ENCODE data around the gene DCAF5. TPM values are rescaled to one million over a fixed set of nuclear protein-coding genes. Genes with fewer than 3 reads are reported as not detected.
A peak's percentile ranks its signal among the peaks of the same experiment; 100 is the strongest.
"Not testable (repeated sequence)": the region's sequence is repeated elsewhere in the genome, so short reads cannot be mapped to it uniquely, and the experiment has no call there.

Gene DCAF5
- polyA plus RNA-seq, 6 donors from 2014 or later: 35.7 to 66.1 (median 49.3) TPM

DNA sequence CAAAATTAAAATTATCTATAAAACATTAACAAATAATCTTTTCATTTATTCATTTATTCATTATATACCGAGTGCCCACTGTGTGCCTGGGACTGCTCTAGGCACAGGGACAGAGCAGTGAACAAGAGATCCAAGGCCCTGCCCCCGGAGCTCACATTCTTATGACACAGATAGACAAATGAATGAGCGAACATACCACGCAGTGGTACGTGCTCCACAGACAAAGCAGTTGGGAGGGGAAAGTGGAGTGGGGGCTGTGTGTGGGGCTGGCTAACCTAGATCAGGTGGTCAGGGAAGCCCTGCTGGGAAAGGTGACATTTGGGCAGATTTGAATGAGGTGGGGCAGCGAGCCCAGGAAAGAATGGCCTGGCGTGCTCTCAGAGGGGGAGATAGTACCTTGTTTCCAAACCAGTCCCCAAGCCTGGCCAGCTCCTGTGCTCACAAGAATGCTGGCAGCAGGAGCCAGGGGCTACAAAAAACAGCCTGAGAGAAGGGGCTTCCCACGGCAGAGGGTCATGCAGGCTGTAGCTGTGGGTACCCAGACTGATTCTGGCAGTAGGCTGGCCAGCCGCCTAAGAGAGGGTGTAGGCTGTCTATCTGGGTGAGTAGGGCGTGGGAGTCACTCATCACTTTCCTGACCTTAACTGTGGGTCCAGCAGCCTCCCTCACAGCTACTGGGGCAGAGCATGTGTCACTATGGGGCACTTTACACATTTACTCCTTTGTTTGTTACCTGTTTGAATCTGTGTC is 116.0 kb downstream of the DCAF5 start:
- H3K27ac Mint-ChIP-seq: no peak overlapping the region
- peaks cover 0 to 3% (median 0%) of the 10 kb centered on the region in 7 donors for H3K9me3 Mint-ChIP-seq
- peaks cover 15 to 46% (median 42%) of the 10 kb centered on the region in 3 donors for H3K27me3 Mint-ChIP-seq
- ATAC-seq (ENCODE audit: low read depth in 2 of 2) (no peak), DNase-seq (no peak)
- H3K4me1 Mint-ChIP-seq: no peaks in the 10 kb centered on the region
- no peaks in the 10 kb centered on the region for H3K36me3 Mint-ChIP-seq
- H3K4me3 Mint-ChIP-seq: no peak overlapping the region

DNA sequence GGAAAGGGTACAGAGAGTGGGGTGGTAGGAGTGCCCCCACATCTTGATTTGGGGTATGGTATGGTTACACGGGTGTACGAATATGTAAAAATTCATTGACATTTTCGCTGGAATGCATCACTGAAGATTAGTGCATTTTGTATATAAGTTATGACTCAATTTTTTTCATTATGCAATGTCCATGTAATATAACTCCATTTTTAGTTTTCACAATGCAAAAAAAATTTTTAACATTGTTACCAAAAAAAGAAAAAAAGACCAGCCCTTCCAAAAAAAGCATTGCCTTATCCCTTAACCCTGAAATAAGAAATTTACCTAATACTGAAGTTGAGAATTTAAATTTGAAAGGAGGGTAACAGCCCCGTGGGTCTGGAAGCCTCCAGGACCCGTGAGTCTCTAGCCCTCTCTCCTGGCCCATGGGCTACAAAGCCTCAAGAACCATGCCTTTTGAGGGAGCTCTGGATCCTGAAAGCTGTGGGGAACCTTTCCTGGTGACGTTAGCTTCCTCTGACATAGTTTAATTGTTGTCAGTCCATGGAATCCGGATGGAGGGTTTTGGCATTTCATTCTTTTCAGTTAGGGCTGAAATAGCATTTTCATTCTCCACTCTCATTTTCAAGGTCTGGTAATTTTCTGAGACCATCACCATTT is 118.2 kb downstream of the DCAF5 start:
- Mint-ChIP-seq H3K27me3 (peaks cover 6 to 33% (median 26%) of the 10 kb centered on the region in 3 donors), H3K27ac (peak overlapping the region in 1 of 6 donors; percentile 1), H3K9me3 (peaks cover 0 to 3% (median 0%) of the 10 kb centered on the region in 7 donors), H3K4me1 (no peaks in the 10 kb centered on the region), H3K4me3 (no peak overlapping the region), H3K36me3 (no peaks in the 10 kb centered on the region)
- ATAC-seq (ENCODE audit: low read depth in 2 of 2) (no peak), DNase-seq (no peak)

DNA sequence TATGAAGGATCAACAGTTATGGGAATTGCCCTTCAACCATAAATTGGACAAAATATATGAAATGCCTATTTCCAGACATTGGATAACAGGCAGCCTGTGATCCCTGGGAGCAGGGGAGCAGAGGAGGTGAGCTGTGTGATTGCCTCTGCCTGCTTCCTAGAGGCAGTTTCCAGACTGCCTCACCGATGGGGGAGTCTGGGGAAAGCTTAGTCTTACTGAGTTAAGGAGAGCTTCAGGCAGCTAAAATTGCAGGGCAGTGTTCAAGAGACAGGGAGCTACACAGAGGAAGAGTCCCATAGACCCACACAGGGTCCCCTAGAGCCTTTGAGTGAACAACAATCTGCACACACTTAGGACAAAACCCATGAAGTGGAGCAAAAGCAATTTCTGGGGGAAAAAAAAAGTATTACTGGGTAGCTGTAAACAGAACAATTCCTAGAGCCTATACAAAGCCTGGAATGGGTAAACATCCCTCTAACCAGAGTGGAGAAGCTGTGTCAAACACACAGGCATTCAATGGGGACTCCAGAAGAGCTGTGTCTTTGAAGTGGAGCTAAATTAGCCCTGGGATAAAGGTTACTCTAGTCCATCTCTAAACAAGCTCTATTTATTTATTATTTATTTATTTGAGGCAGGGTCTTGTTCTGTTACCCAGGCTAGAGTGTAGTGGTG is 125.5 kb downstream of the DCAF5 start:
- H3K9me3 Mint-ChIP-seq: no peaks in the 10 kb centered on the region
- H3K4me1 Mint-ChIP-seq: no peaks in the 10 kb centered on the region
- no peak for DNase-seq
- no peaks in the 10 kb centered on the region for H3K36me3 Mint-ChIP-seq
- no peak overlapping the region for H3K4me3 Mint-ChIP-seq
- no peak for ATAC-seq (ENCODE audit: low read depth in 2 of 2)
- peaks cover 0 to 11% (median 10%) of the 10 kb centered on the region in 3 donors for H3K27me3 Mint-ChIP-seq
- H3K27ac Mint-ChIP-seq: no peak overlapping the region

DNA sequence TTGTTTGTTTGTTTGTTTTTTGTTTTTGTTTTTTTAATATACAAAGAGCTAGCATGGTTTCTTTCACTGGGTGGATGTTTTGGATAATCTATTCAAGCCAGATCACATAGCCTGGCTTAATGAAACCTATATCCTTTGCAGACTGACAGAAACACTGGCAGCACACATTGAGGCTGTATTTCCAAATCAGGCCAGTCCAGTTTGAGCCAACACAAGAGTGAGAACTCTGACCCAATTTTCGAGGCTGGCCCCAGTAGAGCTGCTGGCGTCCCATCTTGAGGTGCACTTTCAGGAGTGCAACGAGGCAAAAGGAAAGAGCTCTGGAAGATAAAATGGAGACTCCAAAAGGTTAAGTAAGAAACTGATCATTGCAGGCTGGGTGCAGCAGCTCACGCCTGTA is 129.9 kb downstream of the DCAF5 start:
- Mint-ChIP-seq H3K36me3 (no peaks in the 10 kb centered on the region), H3K4me3 (no peak overlapping the region), H3K4me1 (no peaks in the 10 kb centered on the region), H3K27me3 (peaks cover 0 to 15% (median 10%) of the 10 kb centered on the region in 3 donors), H3K27ac (no peak overlapping the region), H3K9me3 (no peaks in the 10 kb centered on the region)
- ATAC-seq (ENCODE audit: low read depth in 2 of 2) (no peak), DNase-seq (no peak)

GRCh38 chr14:69022093-69022492 is 130.8 kb downstream of the DCAF5 start:
- not testable (repeated sequence) for H3K36me3 Mint-ChIP-seq; DNase-seq; H3K4me3 Mint-ChIP-seq; H3K4me1 Mint-ChIP-seq; ATAC-seq (ENCODE audit: low read depth in 2 of 2); H3K9me3 Mint-ChIP-seq; H3K27ac Mint-ChIP-seq
- peaks cover 0 to 12% (median 10%) of the 10 kb centered on the region in 3 donors for H3K27me3 Mint-ChIP-seq

- no peaks in the 10 kb centered on the region for H3K4me1 Mint-ChIP-seq
- no peak for DNase-seq
- no peaks in the 10 kb centered on the region for H3K9me3 Mint-ChIP-seq
- ATAC-seq (ENCODE audit: low read depth in 2 of 2): no peak
- H3K27me3 Mint-ChIP-seq: peaks cover 0 to 4% (median 0%) of the 10 kb centered on the region in 3 donors
- no peaks in the 10 kb centered on the region for H3K36me3 Mint-ChIP-seq
- no peak overlapping the region for H3K4me3 Mint-ChIP-seq
- H3K27ac Mint-ChIP-seq: no peak overlapping the region
These were observed 135.2 kb downstream of the DCAF5 start for GRCh38 chr14:69017706-69018105.

GRCh38 chr14:69014829-69015259 is 138.1 kb downstream of the DCAF5 start:
- Mint-ChIP-seq H3K36me3 (no peaks in the 10 kb centered on the region), H3K9me3 (no peaks in the 10 kb centered on the region), H3K27ac (no peak overlapping the region)

GRCh38 chr14:69013943-69014782 is 138.8 kb downstream of the DCAF5 start:
- Mint-ChIP-seq H3K9me3 (no peaks in the 10 kb centered on the region), H3K36me3 (no peaks in the 10 kb centered on the region), H3K4me3 (no peak overlapping the region), H3K27me3 (no peaks in the 10 kb centered on the region), H3K4me1 (no peaks in the 10 kb centered on the region), H3K27ac (no peak overlapping the region)
- ATAC-seq (ENCODE audit: low read depth in 2 of 2): no peak
- no peak for DNase-seq

More at GRCh38 chr14:69014829-69015259, 138.1 kb downstream of the DCAF5 start:
- H3K4me3 Mint-ChIP-seq: no peak overlapping the region
- H3K4me1 Mint-ChIP-seq: no peaks in the 10 kb centered on the region
- no peaks in the 10 kb centered on the region for H3K27me3 Mint-ChIP-seq
- no peak for ATAC-seq (ENCODE audit: low read depth in 2 of 2)
- no peak for DNase-seq

DNA sequence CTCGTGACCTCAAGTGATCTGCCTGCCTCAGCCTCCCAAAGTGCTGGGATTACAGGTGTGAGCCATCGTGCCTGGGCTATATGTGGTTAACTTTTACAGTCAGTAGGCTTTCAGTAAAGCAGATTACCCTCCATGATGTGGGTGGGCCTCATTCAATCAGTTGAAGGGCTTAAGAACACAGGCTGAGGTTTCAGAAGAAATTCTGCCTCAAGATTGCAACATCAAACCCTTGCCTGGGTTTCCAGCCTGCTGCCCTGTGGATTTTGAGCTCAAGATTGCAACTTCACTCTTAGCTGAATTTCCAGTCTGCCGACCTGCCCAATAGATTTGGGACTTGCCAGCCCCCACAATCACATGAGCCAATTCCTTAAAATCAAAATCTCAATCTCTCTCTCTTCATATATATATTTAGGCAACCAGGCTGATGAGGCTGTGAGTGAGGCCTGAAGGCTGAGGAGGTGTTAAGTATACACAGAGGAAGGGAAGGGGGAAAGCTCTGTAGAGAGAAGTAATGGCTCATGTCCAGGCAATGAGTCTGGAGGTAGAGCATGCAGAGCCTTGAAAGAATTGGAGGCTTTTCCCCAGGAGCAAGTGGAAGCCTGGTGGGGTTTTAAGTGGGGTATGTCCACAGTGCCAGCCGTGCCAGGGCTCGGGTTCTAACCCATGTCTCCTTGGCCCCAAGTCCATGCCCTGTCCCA is 140.5 kb downstream of the DCAF5 start:
- Mint-ChIP-seq H3K9me3 (no peaks in the 10 kb centered on the region), H3K36me3 (no peaks in the 10 kb centered on the region), H3K4me3 (no peak overlapping the region), H3K4me1 (no peaks in the 10 kb centered on the region), H3K27me3 (no peaks in the 10 kb centered on the region), H3K27ac (no peak overlapping the region)
- ATAC-seq (ENCODE audit: low read depth in 2 of 2) (no peak), DNase-seq (no peak)

DNA sequence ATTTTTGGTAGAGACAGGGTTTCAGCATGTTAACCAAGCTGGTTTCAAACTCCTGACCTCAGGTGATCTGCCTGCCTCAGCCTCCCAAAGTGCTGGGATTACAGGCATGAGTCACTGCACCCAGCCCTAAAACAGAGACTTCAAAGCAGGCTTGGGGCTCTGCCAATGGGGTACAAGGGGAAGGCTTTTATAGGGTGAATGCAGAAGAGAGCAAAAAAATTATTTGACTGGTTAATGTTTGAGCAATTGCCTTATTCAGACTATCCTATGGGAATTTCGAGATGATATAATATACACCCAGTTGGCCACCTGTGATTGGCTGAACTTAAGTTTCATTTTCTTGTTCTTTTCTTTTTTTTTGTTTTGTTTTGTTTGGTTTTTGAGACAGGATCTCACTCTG is 142.3 kb downstream of the DCAF5 start:
- Mint-ChIP-seq H3K4me1 (no peaks in the 10 kb centered on the region), H3K4me3 (no peak overlapping the region), H3K9me3 (no peaks in the 10 kb centered on the region), H3K27me3 (no peaks in the 10 kb centered on the region), H3K36me3 (no peaks in the 10 kb centered on the region), H3K27ac (no peak overlapping the region)
- ATAC-seq (ENCODE audit: low read depth in 2 of 2): no peak
- DNase-seq: no peak

DNA sequence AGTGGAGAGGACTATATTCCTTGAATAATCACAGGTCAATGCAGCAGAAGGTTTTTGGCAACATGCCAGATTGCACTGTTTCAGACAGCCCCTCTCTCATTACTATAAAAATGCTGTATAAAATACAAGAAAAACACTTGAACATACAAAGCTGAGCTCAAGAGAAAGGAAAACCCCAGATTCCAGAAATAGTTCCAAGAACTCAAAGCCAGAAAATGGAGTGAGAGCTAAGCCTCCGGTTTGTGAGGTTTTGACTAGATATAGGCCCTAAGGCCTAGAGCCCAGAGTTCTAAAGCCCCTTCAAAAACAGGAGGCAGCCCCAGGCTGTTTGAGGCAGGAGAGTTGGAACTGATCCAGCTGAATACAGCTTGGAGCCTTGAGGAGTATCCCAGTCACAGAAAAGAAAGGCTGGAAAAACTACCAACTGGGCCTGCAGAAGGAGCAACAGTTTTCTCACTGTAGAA is 144.5 kb downstream of the DCAF5 start:
- Mint-ChIP-seq H3K27ac (no peak overlapping the region), H3K4me3 (no peak overlapping the region), H3K36me3 (peaks cover 0 to 7% of the 10 kb centered on the region in 2 donors), H3K4me1 (no peaks in the 10 kb centered on the region), H3K9me3 (no peaks in the 10 kb centered on the region), H3K27me3 (peaks cover 4 to 19% (median 6%) of the 10 kb centered on the region in 3 donors)
- DNase-seq: no peak
- ATAC-seq (ENCODE audit: low read depth in 2 of 2): no peak

DNA sequence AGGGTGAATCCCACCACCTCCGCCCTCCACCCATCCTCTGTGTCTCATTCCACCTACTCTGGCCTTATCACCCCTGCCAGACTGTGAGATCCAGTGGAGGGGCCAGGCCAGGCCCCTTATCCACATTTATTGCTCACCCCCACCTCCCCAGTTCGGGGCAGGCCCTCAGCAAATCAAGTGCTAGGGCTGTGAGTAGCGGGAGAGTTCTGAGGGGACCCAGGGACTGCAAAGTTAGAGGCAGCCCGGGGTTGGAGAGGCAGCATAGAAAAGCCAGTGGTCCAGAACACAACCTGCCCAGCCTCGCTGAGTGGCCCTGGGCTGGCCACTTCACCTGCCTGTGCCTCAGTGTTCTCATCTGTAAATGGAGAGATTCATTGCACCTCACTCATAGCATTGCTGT is 146.6 kb downstream of the DCAF5 start:
- H3K9me3 Mint-ChIP-seq: peaks cover 0 to under 1% (median 0%) of the 10 kb centered on the region in 7 donors
- peaks cover 0 to 11% of the 10 kb centered on the region in 2 donors for H3K36me3 Mint-ChIP-seq
- ATAC-seq (ENCODE audit: low read depth in 2 of 2) (no peak), DNase-seq (no peak)
- peak overlapping the region in 1 of 6 donors; percentile 75 for H3K27ac Mint-ChIP-seq
- H3K4me3 Mint-ChIP-seq: no peak overlapping the region
- H3K27me3 Mint-ChIP-seq: peaks cover 10 to 30% (median 15%) of the 10 kb centered on the region in 3 donors
- no peaks in the 10 kb centered on the region for H3K4me1 Mint-ChIP-seq

All from naive B cell (primary cell).